Gastrocnemius medialis (tissue), 4 donors: ENCODE data around the gene HRH2.

ENCODE experiments used
- POLR2A ChIP-seq, 2 donors: fragments of 450-650 bp; IDR thresholded peaks; one replicate each; pipeline ENCODE4 v1.6.1; 2017; ENCODE audit warnings: antibody characterized with exemption in 2 of 2, mild to moderate bottlenecking in 2 of 2, moderate library complexity in 2 of 2
- TF ChIP-seq, protein P1 (sequence below), 5 experiments: fragments of 450-650 bp in 3 of 5; fragments of 200-600 bp in 2 of 5; sonication (generic) in 2 of 5; IDR thresholded peaks in 4 of 5; conservative IDR thresholded peaks in 1 of 5; 1 replicate in 4 of 5; 2 replicates in 1 of 5; pipeline ENCODE4 v1.5.1; 2016 to 2019; ENCODE audit warnings: antibody characterized with exemption in 5 of 5, mild to moderate bottlenecking in 3 of 5, moderate library complexity in 3 of 5

DNA sequence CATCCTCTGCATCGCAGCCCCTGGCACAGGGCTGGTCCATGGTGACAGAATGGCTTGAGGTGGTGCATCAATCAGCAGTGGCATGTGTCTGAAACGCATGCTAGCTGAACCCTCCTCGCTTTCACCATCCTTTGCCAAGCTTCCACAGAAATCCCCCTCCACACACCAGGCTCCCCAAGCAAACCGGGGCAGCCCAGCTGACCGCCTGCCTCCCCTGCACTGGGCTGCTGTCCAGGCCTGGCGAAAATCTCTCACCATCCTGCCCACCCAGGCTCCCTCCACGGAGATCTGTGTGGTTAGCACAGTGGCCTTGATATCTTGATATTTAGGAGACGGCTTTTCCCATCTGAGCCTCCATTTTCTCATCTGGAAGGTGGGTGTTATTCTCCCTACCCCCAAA is 905 bp upstream of the HRH2 start:
- TF ChIP-seq, protein P1, sequence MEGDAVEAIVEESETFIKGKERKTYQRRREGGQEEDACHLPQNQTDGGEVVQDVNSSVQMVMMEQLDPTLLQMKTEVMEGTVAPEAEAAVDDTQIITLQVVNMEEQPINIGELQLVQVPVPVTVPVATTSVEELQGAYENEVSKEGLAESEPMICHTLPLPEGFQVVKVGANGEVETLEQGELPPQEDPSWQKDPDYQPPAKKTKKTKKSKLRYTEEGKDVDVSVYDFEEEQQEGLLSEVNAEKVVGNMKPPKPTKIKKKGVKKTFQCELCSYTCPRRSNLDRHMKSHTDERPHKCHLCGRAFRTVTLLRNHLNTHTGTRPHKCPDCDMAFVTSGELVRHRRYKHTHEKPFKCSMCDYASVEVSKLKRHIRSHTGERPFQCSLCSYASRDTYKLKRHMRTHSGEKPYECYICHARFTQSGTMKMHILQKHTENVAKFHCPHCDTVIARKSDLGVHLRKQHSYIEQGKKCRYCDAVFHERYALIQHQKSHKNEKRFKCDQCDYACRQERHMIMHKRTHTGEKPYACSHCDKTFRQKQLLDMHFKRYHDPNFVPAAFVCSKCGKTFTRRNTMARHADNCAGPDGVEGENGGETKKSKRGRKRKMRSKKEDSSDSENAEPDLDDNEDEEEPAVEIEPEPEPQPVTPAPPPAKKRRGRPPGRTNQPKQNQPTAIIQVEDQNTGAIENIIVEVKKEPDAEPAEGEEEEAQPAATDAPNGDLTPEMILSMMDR (IDR thresholded peaks at IDR 0.05 in 4 of 5, conservative IDR thresholded peaks at IDR 0.05 in 1 of 5) = no peak
- TF ChIP-seq POLR2A (IDR thresholded peaks at IDR 0.05) = no peak
